ENCODE results near the gene KRTAP5-9. TPM values are rescaled to one million over a fixed set of nuclear protein-coding genes. Genes with fewer than 3 reads are reported as not detected.

The KRTAP5-9 gene
- total and polyA plus RNA-seq, 9 of the 15 experiments (the other 6 are each of a cell fraction or from before 2014, with no cell fraction given): not detected

DNA sequence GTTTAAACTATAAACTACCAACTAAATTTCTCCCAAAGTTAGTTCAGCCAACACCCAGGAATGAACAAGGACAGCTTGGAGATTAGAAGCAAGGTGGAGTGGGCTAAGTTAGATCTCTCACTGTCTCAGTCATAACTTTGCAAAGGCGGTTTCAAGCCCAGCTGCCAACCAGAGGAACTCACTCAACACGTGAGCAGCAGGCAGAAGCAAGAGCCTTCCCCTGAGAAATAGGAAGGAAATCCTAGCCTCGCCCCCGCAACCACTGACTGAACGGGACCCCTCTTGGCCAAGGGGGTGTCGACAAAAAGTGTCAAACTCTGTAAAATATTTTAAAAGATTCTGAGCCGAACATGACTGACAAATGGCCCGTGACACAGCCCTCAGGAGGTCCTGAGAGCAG lies 4.4 kb upstream of the KRTAP5-9 start:
- DNase-seq (ENCODE audit: extremely low read depth in 1 of 4, low spot score in 3 of 4) (no peak), FAIRE-seq (no peak), ATAC-seq (no peak)
- 2% methylated on average over 8 of the region's 8 CpGs for WGBS (ENCODE audit: insufficient coverage, low coverage, missing lambda C conversion rate)
- H3K79me2 ChIP-seq (ENCODE audit: control insufficient read depth, insufficient read depth, low read length): no peaks in the 10 kb centered on the region
- H3K4me2 ChIP-seq (ENCODE audit: insufficient read depth, low read length): no peak overlapping the region
- no peak overlapping the region for H3K27ac ChIP-seq (ENCODE audit: extremely low read depth, low read depth, low read length)
- H3K9me3 ChIP-seq (replicated peaks; ENCODE audit: control insufficient read depth, insufficient read depth, low read depth, low read length): peaks cover 2% of the 10 kb centered on the region; the same call in 1 of the 2 replicates
- H3K9me1 ChIP-seq (ENCODE audit: control insufficient read depth, insufficient read depth, low read length): no peaks in the 10 kb centered on the region
- H3K9ac ChIP-seq (ENCODE audit: insufficient read depth in 1 of 2, low read depth in 2 of 2, low read length in 2 of 2): no peak overlapping the region
- ChIA-PET CTCF (ENCODE audit: low intra/inter-chr PET ratio) (no interaction called here), POLR2A (no interaction called here)
- in situ Hi-C loops (cut with MboI): no loop called here
- H2AFZ ChIP-seq (ENCODE audit: low read depth, low read length): no peak overlapping the region
- peaks cover 53 to 74% of the 10 kb centered on the region in 2 experiments for H3K27me3 ChIP-seq (ENCODE audit: control insufficient read depth in 2 of 2, insufficient read depth in 2 of 2, low read length in 2 of 2)
- TF ChIP-seq ZNF140 (CRISPR knock-in tag; IDR thresholded peaks at IDR 0.05): no peak
- no peak for TF ChIP-seq CHD1 (IDR thresholded peaks at IDR 0.05; ENCODE audit: low read length)
- TF ChIP-seq POLR2H (tag; IDR thresholded peaks at IDR 0.05; ENCODE audit: low read depth): no peak
- TF ChIP-seq FOXK2 (conservative IDR thresholded peaks at IDR 0.05 in 1 of 2, IDR thresholded peaks at IDR 0.05 in 1 of 2; ENCODE audit: low read depth in 2 of 2): no peak
- TF ChIP-seq ZNF668 (CRISPR knock-in tag; IDR thresholded peaks at IDR 0.05): no peak
- no peak for TF ChIP-seq MAZ (CRISPR knock-in tag; conservative IDR thresholded peaks at IDR 0.05 in 1 of 2, IDR thresholded peaks at IDR 0.05 in 1 of 2)
- no peak for TF ChIP-seq RBM22 (IDR thresholded peaks at IDR 0.05; ENCODE audit: low read depth, low read length, poor library complexity, severe bottlenecking)
- no peak for TF ChIP-seq SLC30A9 (CRISPR knock-in tag; IDR thresholded peaks at IDR 0.05)
- TF ChIP-seq, protein P1, sequence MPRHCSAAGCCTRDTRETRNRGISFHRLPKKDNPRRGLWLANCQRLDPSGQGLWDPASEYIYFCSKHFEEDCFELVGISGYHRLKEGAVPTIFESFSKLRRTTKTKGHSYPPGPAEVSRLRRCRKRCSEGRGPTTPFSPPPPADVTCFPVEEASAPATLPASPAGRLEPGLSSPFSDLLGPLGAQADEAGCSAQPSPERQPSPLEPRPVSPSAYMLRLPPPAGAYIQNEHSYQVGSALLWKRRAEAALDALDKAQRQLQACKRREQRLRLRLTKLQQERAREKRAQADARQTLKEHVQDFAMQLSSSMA (CRISPR knock-in tag; IDR thresholded peaks at IDR 0.05): no peak
- no peak for TF ChIP-seq WHSC1 (IDR thresholded peaks at IDR 0.05; ENCODE audit: low read length)
- TF ChIP-seq CBFA2T2 (conservative IDR thresholded peaks at IDR 0.05): no peak
- H4K20me1 ChIP-seq (replicated peaks; ENCODE audit: control insufficient read depth, insufficient read depth, low read length): no peaks in the 10 kb centered on the region
- no TSS peak for BruUV-seq (replicated peaks)
- peaks cover 0 to 4% of the 10 kb centered on the region in 2 experiments; a peak in 1 of 5 replicates for H3K4me1 ChIP-seq (replicated peaks in 1 of 2; ENCODE audit: control insufficient read depth in 2 of 2, insufficient read depth in 2 of 2, low read length in 2 of 2)
- intact Hi-C loops (cut with micrococcal nuclease): no loop called here
- no peak overlapping the region for H3K4me3 ChIP-seq
- no peaks in the 10 kb centered on the region for H3K36me3 ChIP-seq (ENCODE audit: control insufficient read depth, insufficient read depth, low read length)
